Activated B cell treated with CpG ODN at 0.5 μM for 24 hours (primary cell): ENCODE results near the gene BRD1. TPM values are rescaled to one million over a fixed set of nuclear protein-coding genes. Genes with fewer than 3 reads are reported as not detected.

Source experiments
- ATAC-seq: fragments of 200-7000 bp; cut with Tn5 transposase; one replicate; pipeline ENCODE4 v1.10.0; 2021; ENCODE audit warnings: low read depth, mild to moderate bottlenecking, moderate library complexity
- CTCF ChIA-PET: fragments of 350-600 bp; sonication (Branson Sonifier 250); formaldehyde crosslinking; loops from one replicate; lab custom pipeline; 2021; ENCODE audit warnings: antibody characterized with exemption; lab: Charles Lee
- POLR2A ChIA-PET: fragments of 350-600 bp; sonication (Branson Sonifier 250); formaldehyde crosslinking; loops from one replicate; lab custom pipeline; 2021; ENCODE audit warnings: antibody characterized with exemption; lab: Charles Lee
- DNase-seq: peaks from one replicate; pipeline ENCODE4 v3.0.0; 2022
- H3K27ac Mint-ChIP-seq: one replicate; pipeline ENCODE4 v1.8.0; 2020; ENCODE audit warnings: mixed read lengths
- H3K27me3 Mint-ChIP-seq: one replicate; pipeline ENCODE4 v1.8.0; 2021; ENCODE audit warnings: mixed read lengths
- H3K36me3 Mint-ChIP-seq: one replicate; pipeline ENCODE4 v1.8.0; 2021; ENCODE audit warnings: low read depth, mixed read lengths
- H3K4me1 Mint-ChIP-seq: one replicate; pipeline ENCODE4 v1.8.0; 2021; ENCODE audit warnings: mixed read lengths
- H3K4me3 Mint-ChIP-seq: one replicate; pipeline ENCODE4 v1.8.0; 2020; ENCODE audit warnings: mild to moderate bottlenecking, mixed read lengths
- H3K9me3 Mint-ChIP-seq: one replicate; pipeline ENCODE4 v1.8.0; 2020; ENCODE audit warnings: mixed read lengths
- CTCF ChIP-seq: fragments of 200-600 bp; IDR thresholded peaks from one replicate; pipeline ENCODE4 v1.8.0; 2022; ENCODE audit warnings: antibody characterized with exemption, mild to moderate bottlenecking
- intact Hi-C: fragments of 100-400 bp; cut with micrococcal nuclease; formaldehyde crosslinking; loops from one replicate; pipeline ENCODE4 v1.15.1; 2024
- total RNA-seq: library from RNA; stranded (reverse); gene quantifications from 2 replicates; pipeline ENCODE4 v1.2.3, GENCODE V29; 2022

BRD1 gene
- total RNA-seq, 1 donor from 2014 or later = 45.8 TPM

- Mint-ChIP-seq H3K36me3 (peaks cover 83% of the 10 kb centered on the region), H3K4me1 (no peaks in the 10 kb centered on the region), H3K9me3 (no peaks in the 10 kb centered on the region), H3K27ac (no peak overlapping the region), H3K4me3 (no peak overlapping the region), H3K27me3 (no peaks in the 10 kb centered on the region)
- TF ChIP-seq CTCF = no peak
- ChIA-PET POLR2A (no interaction called here), CTCF (no interaction called here)
- ATAC-seq = no peak
- intact Hi-C loops = no loop called here
- DNase-seq = no peak
Observed at GRCh38 chr22:49796596-49797270, 30.9 kb downstream of the BRD1 start.

- H3K9me3 Mint-ChIP-seq = no peaks in the 10 kb centered on the region
- H3K4me3 Mint-ChIP-seq = no peak overlapping the region
- intact Hi-C loops = no loop called here
- ATAC-seq (no peak), DNase-seq (no peak)
- ChIA-PET POLR2A (no interaction called here), CTCF (no interaction called here)
- H3K36me3 Mint-ChIP-seq = peaks cover 87% of the 10 kb centered on the region
- H3K27ac Mint-ChIP-seq = no peak overlapping the region
- no peak for TF ChIP-seq CTCF
- H3K27me3 Mint-ChIP-seq = no peaks in the 10 kb centered on the region
- H3K4me1 Mint-ChIP-seq = no peaks in the 10 kb centered on the region
Observed at GRCh38 chr22:49795521-49795920, 32.2 kb downstream of the BRD1 start.

GRCh38 chr22:49793871-49794270 is 33.8 kb downstream of the BRD1 start:
- Mint-ChIP-seq H3K27me3 (no peaks in the 10 kb centered on the region), H3K4me3 (no peak overlapping the region), H3K9me3 (no peaks in the 10 kb centered on the region), H3K36me3 (peaks cover 88% of the 10 kb centered on the region), H3K27ac (no peak overlapping the region), H3K4me1 (peaks cover 9% of the 10 kb centered on the region)
- POLR2A ChIA-PET = no interaction called here
- CTCF ChIA-PET = no interaction called here
- no peak for TF ChIP-seq CTCF
- intact Hi-C loops = no loop called here
- ATAC-seq = no peak
- DNase-seq = no peak

- no peak overlapping the region for H3K4me3 Mint-ChIP-seq
- ATAC-seq = no peak
- POLR2A ChIA-PET = no interaction called here
- H3K27ac Mint-ChIP-seq = no peak overlapping the region
- H3K27me3 Mint-ChIP-seq = no peaks in the 10 kb centered on the region
- H3K4me1 Mint-ChIP-seq = peaks cover 12% of the 10 kb centered on the region
- CTCF ChIA-PET = no interaction called here
- no peaks in the 10 kb centered on the region for H3K9me3 Mint-ChIP-seq
- no peak for DNase-seq
- TF ChIP-seq CTCF = no peak
- intact Hi-C loops = no loop called here
- peaks cover 85% of the 10 kb centered on the region for H3K36me3 Mint-ChIP-seq
Observed at GRCh38 chr22:49793296-49793695, 34.4 kb downstream of the BRD1 start.

- Mint-ChIP-seq H3K27me3 (no peaks in the 10 kb centered on the region), H3K27ac (no peak overlapping the region), H3K36me3 (peaks cover 85% of the 10 kb centered on the region), H3K4me1 (peaks cover 15% of the 10 kb centered on the region), H3K9me3 (no peaks in the 10 kb centered on the region), H3K4me3 (no peak overlapping the region)
- TF ChIP-seq CTCF = no peak
- CTCF ChIA-PET = interaction anchor here (1.2 kb wide), 1 partner anchor 24 kb away, joined by 3 read pairs; no protein-coding TSS in a partner anchor
- intact Hi-C loops = no loop called here
- no peak for DNase-seq
- no peak for ATAC-seq
- POLR2A ChIA-PET = interaction anchor here (0.7 kb wide), 1 partner anchor 47 kb away, joined by 3 read pairs; no protein-coding TSS in a partner anchor
Observed at GRCh38 chr22:49792107-49792506, 35.6 kb downstream of the BRD1 start.
